DMS114 treated with DMSO at 0.1 percent for 48 hours (cell line): ENCODE results near the gene LGR5.

Experiments
- DNase-seq: peaks from one replicate; lab custom pipeline; 2025; ENCODE audit not compliant: unreplicated experiment; lab: John Stamatoyannopoulos, UW

The LGR5 gene

GRCh38 chr12:71591601-71592000 lies 152.0 kb downstream of the LGR5 start:
- no peak for DNase-seq

- DNase-seq = no peak
Measured at GRCh38 chr12:71592841-71593240, 153.2 kb downstream of the LGR5 start.

GRCh38 chr12:71594214-71594948 lies 154.8 kb downstream of the LGR5 start:
- no peak for DNase-seq

- DNase-seq = no peak
Measured at GRCh38 chr12:71599210-71599609, 159.6 kb downstream of the LGR5 start.

GRCh38 chr12:71601546-71601945 lies 161.9 kb downstream of the LGR5 start:
- DNase-seq = no peak

- DNase-seq = peak; percentile 17
Measured at GRCh38 chr12:71602761-71603577, 163.4 kb downstream of the LGR5 start.

GRCh38 chr12:71605039-71605438 lies 165.4 kb downstream of the LGR5 start:
- DNase-seq = no peak

GRCh38 chr12:71607494-71608330 lies 168.1 kb downstream of the LGR5 start:
- no peak for DNase-seq

GRCh38 chr12:71610031-71610795 lies 170.6 kb downstream of the LGR5 start:
- no peak for DNase-seq

- no peak for DNase-seq
Measured at GRCh38 chr12:71621938-71622337, 182.3 kb downstream of the LGR5 start.

GRCh38 chr12:71625476-71625875 lies 185.9 kb downstream of the LGR5 start:
- DNase-seq = no peak

- DNase-seq = no peak
Measured at GRCh38 chr12:71626098-71626497, 186.5 kb downstream of the LGR5 start.

GRCh38 chr12:71626768-71627167 lies 187.2 kb downstream of the LGR5 start:
- no peak for DNase-seq

GRCh38 chr12:71627438-71628002 lies 187.9 kb downstream of the LGR5 start:
- DNase-seq = no peak
